IMR-90 (cell line): ENCODE measurements around the gene HYAL1. TPM values are rescaled to one million over a fixed set of nuclear protein-coding genes. Genes with fewer than 3 reads are reported as not detected.
A peak's percentile ranks its signal among the peaks of the same experiment; 100 is the strongest.

Experiments
- ATAC-seq: fragments of 200-7000 bp; cut with Tn5 transposase; 2 replicates; pipeline ENCODE4 v1.9.1; 2020; ENCODE audit warnings: low read depth, mild to moderate bottlenecking, moderate library complexity
- BruUV-seq: library from RNA; stranded (reverse); fragments of 400-500 nt; replicated peaks from 2 replicates; lab custom pipeline; 2021; lab: Mats Ljungman, UMichigan
- CTCF ChIA-PET: fragments of 300-600 bp; formaldehyde crosslinking; extraction: SDS; loops from one replicate; lab custom pipeline; 2021; ENCODE audit warnings: antibody characterized with exemption; lab: Yijun Ruan, JAX
- POLR2A ChIA-PET: fragments of 300-600 bp; sonication (Branson Sonifier 250); formaldehyde crosslinking; loops from one replicate; lab custom pipeline; 2022; ENCODE audit warnings: antibody characterized with exemption; ENCODE audit not compliant: unreplicated experiment; lab: Charles Lee
- DNase-seq: peaks from one replicate; pipeline ENCODE4 v3.0.0; 2013
- H2AFZ ChIP-seq: replicated peaks from 2 replicates; pipeline ENCODE3; 2013; ENCODE audit warnings: low read length, mild to moderate bottlenecking; ENCODE audit not compliant: poor library complexity
- H2AK5ac ChIP-seq: 2 replicates; pipeline ENCODE4 v1.6.1; 2013; ENCODE audit warnings: low read depth, low read length, inconsistent platforms
- H2AK9ac ChIP-seq: replicated peaks from 2 replicates; pipeline ENCODE3; 2013; ENCODE audit warnings: mild to moderate bottlenecking, low read depth, low read length, moderate library complexity; ENCODE audit not compliant: poor library complexity
- H2BK120ac ChIP-seq: 2 replicates; pipeline ENCODE4 v1.6.1; 2013; ENCODE audit warnings: low read depth, low read length, inconsistent platforms
- H2BK15ac ChIP-seq: 3 replicates; pipeline ENCODE4 v1.6.1; 2013; ENCODE audit warnings: low read depth, low read length, inconsistent platforms
- H2BK20ac ChIP-seq: 2 replicates; pipeline ENCODE4 v1.6.1; 2013; ENCODE audit warnings: low read depth, mild to moderate bottlenecking, inconsistent platforms, low read length, moderate library complexity
- H2BK5ac ChIP-seq: 2 replicates; pipeline ENCODE4 v1.6.1; 2013; ENCODE audit warnings: mild to moderate bottlenecking, low read depth, low read length, inconsistent platforms; ENCODE audit not compliant: poor library complexity, severe bottlenecking
- H3K14ac ChIP-seq: replicated peaks from 2 replicates; pipeline ENCODE4 v1.6.1; 2013; ENCODE audit warnings: low read depth, low read length, inconsistent platforms
- H3K18ac ChIP-seq: 2 replicates; pipeline ENCODE4 v1.6.1; 2013; ENCODE audit warnings: low read depth, low read length, control low read depth
- H3K23ac ChIP-seq: 2 replicates; pipeline ENCODE4 v1.6.1; 2013; ENCODE audit warnings: low read depth, low read length, inconsistent platforms
- H3K27ac ChIP-seq: 2 replicates; pipeline ENCODE4 v1.5.1; 2013; ENCODE audit warnings: mild to moderate bottlenecking, control low read depth, low read length; ENCODE audit not compliant: insufficient read depth
- H3K27me3 ChIP-seq: 2 replicates; pipeline ENCODE4 v1.6.1; 2013; ENCODE audit warnings: low read length; ENCODE audit not compliant: control insufficient read depth, insufficient read depth
- H3K36me3 ChIP-seq: 2 replicates; pipeline ENCODE4 v1.6.1; 2013; ENCODE audit warnings: low read length, mixed read lengths; ENCODE audit not compliant: control insufficient read depth, insufficient read depth
- H3K4ac ChIP-seq: 2 replicates; pipeline ENCODE4 v1.6.1; 2013; ENCODE audit warnings: low read depth, low read length, inconsistent platforms
- H3K4me1 ChIP-seq: 2 replicates; pipeline ENCODE4 v1.6.1; 2013; ENCODE audit warnings: low read length, mixed read lengths; ENCODE audit not compliant: control insufficient read depth, insufficient read depth
- H3K4me2 ChIP-seq: 2 replicates; pipeline ENCODE4 v1.6.1; 2013; ENCODE audit warnings: low read depth, mild to moderate bottlenecking, control low read depth, low read length, moderate library complexity
- H3K4me3 ChIP-seq: 2 replicates; pipeline ENCODE4 v1.5.1; 2013; ENCODE audit warnings: low read depth, mild to moderate bottlenecking, control low read depth, low read length, moderate library complexity; ENCODE audit not compliant: insufficient read depth
- H3K56ac ChIP-seq: 2 replicates; pipeline ENCODE4 v1.6.1; 2013; ENCODE audit warnings: low read length, inconsistent platforms; ENCODE audit not compliant: insufficient read depth; ENCODE audit errors: extremely low read depth
- H3K79me1 ChIP-seq, 2 experiments: 2 replicates each; pipeline ENCODE4 v1.6.1; 2013; ENCODE audit warnings: low read length in 2 of 2, inconsistent platforms in 1 of 2, low read depth in 1 of 2
- H3K9ac ChIP-seq: 2 replicates; pipeline ENCODE4 v1.6.1; 2013; ENCODE audit warnings: low read depth, low read length, control low read depth
- H3K9me1 ChIP-seq: 2 replicates; pipeline ENCODE4 v1.6.1; 2013; ENCODE audit warnings: low read length, inconsistent platforms; ENCODE audit not compliant: insufficient read depth
- H3K9me3 ChIP-seq: 2 replicates; pipeline ENCODE4 v1.6.1; 2013; ENCODE audit warnings: low read length; ENCODE audit not compliant: control insufficient read depth, insufficient read depth
- H4K20me1 ChIP-seq: 2 replicates; pipeline ENCODE4 v1.6.1; 2013; ENCODE audit warnings: low read length, inconsistent platforms; ENCODE audit not compliant: insufficient read depth
- H4K5ac ChIP-seq: 2 replicates; pipeline ENCODE4 v1.6.1; 2013; ENCODE audit warnings: mild to moderate bottlenecking, low read depth, low read length, control low read depth
- H4K8ac ChIP-seq, 2 experiments: 2 replicates each; pipeline ENCODE4 v1.6.1; 2013; ENCODE audit warnings: low read depth in 2 of 2, low read length in 2 of 2, control low read depth in 1 of 2, inconsistent platforms in 1 of 2
- H4K91ac ChIP-seq: 2 replicates; pipeline ENCODE4 v1.6.1; 2013; ENCODE audit warnings: low read depth, low read length, inconsistent platforms; ENCODE audit not compliant: insufficient read depth
- CEBPB ChIP-seq: IDR thresholded peaks from 2 replicates; pipeline ENCODE4 v1.6.1; 2012; ENCODE audit warnings: low read depth, low read length, improper control_type of control experiment
- CHD1 ChIP-seq: IDR thresholded peaks from 2 replicates; pipeline ENCODE4 v1.6.1; 2012; ENCODE audit warnings: low read depth, low read length, improper control_type of control experiment
- MAFK ChIP-seq: IDR thresholded peaks from 2 replicates; pipeline ENCODE4 v1.6.1; 2012; ENCODE audit warnings: low read depth, low read length, improper control_type of control experiment
- MAZ ChIP-seq: IDR thresholded peaks from 2 replicates; pipeline ENCODE4 v1.6.1; 2012; ENCODE audit warnings: low read depth, mild to moderate bottlenecking, low read length, improper control_type of control experiment, moderate library complexity, borderline replicate concordance
- MXI1 ChIP-seq: IDR thresholded peaks from 2 replicates; pipeline ENCODE4 v1.6.1; 2012; ENCODE audit warnings: low read depth, mild to moderate bottlenecking, low read length, moderate library complexity, borderline replicate concordance
- NFE2L2 ChIP-seq: fragments of 150-350 bp; IDR thresholded peaks from 2 replicates; pipeline ENCODE4 v1.6.1; 2016; ENCODE audit warnings: low read depth, mild to moderate bottlenecking, low read length
- RAD21 ChIP-seq: IDR thresholded peaks from 2 replicates; pipeline ENCODE4 v1.6.1; 2012; ENCODE audit warnings: low read length, improper control_type of control experiment
- RFX5 ChIP-seq: IDR thresholded peaks from 2 replicates; pipeline ENCODE4 v1.8.0; 2012; ENCODE audit warnings: low read depth, mild to moderate bottlenecking, low read length, moderate library complexity
- SMC3 ChIP-seq: fragments of 150-350 bp; IDR thresholded peaks from 2 replicates; pipeline ENCODE4 v1.6.1; 2016; ENCODE audit warnings: low read depth, mild to moderate bottlenecking, antibody characterized with exemption, low read length, moderate library complexity
- WGBS, 2 experiments: methylation state at CpG; one replicate each; pipeline versions ENCODE4 v1.1.5 to v1.1.7; 2013; ENCODE audit warnings: missing lambda C conversion rate in 2 of 2; ENCODE audit not compliant: insufficient read length in 1 of 2; ENCODE audit errors: extremely low coverage in 2 of 2; 5-methylcytosine and 5-hydroxymethylcytosine counted together
- dilution Hi-C: fragments of 300-500 bp; cut with HindIII; formaldehyde crosslinking; loops from one replicate; pipeline ENCODE4 v1.14.3; 2018; ENCODE audit warnings: low sequenced_read_pairs; ENCODE audit not compliant: unreplicated experiment
- in situ Hi-C: fragments of 300-500 bp; cut with MboI; formaldehyde crosslinking; loops from 3 replicates; pipeline ENCODE4 v1.14.3; 2019; ENCODE audit warnings: low sequenced_read_pairs, inconsistent platforms, mixed read lengths
- intact Hi-C: fragments of 100-400 bp; cut with micrococcal nuclease; formaldehyde crosslinking; loops from 2 replicates; pipeline ENCODE4 v1.10.0; 2022
- polyA plus RNA-seq, 3 experiments: library from polyadenylated mRNA; depleted of rRNA; stranded (reverse); fragments of >200 nt; gene quantifications; 2 replicates each; pipeline ENCODE4 v1.2.3, GENCODE V29; 2012; ENCODE audit warnings: low replicate concordance in 1 of 3
- total RNA-seq: library from RNA; depleted of rRNA; stranded (reverse); fragments of >200 nt; gene quantifications from 2 replicates; pipeline ENCODE4 v1.2.3, GENCODE V29; 2012
- TF ChIP-seq, protein P1 (sequence below): fragments of 150-350 bp; IDR thresholded peaks from 2 replicates; pipeline ENCODE4 v1.6.1; 2017; ENCODE audit warnings: mild to moderate bottlenecking, antibody characterized with exemption, low read length, low read depth
- TF ChIP-seq, protein P2 (sequence below): conservative IDR thresholded peaks from 2 replicates; pipeline ENCODE4 v1.5.1; 2012; ENCODE audit warnings: mild to moderate bottlenecking, low read depth, low read length, improper control_type of control experiment
- TF ChIP-seq, protein P3 (sequence below): fragments of 150-350 bp; IDR thresholded peaks from 2 replicates; pipeline ENCODE4 v1.6.1; 2016; ENCODE audit warnings: low read depth, mild to moderate bottlenecking, low read length, moderate library complexity, borderline replicate concordance

HYAL1 gene
- total and polyA plus RNA-seq, 2 of the 4 experiments (the other 2 are of a cell fraction), result 0.32 to 0.36 TPM

DNA sequence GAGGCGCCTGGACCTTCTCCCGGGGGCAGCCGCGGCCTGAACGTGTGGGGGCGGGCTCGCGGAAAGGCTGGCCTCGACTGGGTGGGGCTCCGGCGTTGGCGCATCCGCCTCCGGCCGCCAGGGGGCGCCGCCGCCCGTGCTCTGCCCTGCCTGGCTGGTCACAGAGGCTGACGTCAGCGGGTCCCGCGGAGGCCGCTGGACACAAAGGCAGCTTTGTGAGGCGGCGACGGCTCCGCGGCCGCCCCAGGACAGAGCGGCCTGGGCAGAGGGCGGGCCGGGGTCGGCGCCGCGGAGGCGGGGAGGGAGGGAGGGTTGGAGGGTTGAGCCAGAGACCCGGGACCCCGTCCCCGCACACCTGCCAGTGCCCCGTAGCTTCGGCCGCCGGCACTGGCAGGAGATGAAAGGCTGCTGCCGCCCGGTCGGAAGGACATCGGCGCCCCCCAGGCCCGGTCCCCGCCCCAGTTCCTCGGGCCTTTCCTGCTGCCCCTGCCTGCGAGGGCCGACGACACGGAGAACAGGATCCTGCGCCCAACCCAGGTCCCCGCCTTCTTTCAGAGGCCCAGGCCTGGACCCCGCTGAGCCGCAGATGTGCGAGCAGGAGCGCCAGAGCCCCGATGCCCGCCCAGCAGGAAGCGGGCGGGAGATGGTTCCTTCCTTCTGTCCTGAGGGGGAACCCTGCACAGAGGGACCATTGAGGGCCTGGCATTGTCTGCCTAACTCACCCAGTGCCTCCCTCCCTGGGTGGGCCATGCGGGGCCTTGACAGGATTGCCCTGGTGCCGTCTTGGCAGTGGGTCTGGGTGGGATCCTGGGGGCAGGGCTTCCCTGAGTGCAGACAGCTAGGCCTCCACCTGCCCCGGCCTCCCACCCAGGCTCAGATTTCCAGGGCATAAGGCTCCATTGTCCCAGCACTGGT lies 43.1 kb downstream of the HYAL1 start:
- peak overlapping the region; percentile 36 for H3K4me3 ChIP-seq
- H3K9me3 ChIP-seq, result no peaks in the 10 kb centered on the region
- H3K27ac ChIP-seq, result peak overlapping the region; percentile 90
- peak overlapping the region; percentile 87 for H2BK5ac ChIP-seq
- intact Hi-C loops (loop anchor here (1.0 to 5.0 kb wide), 2 partner anchors 13 to 62 kb away; partner anchors contain the start of gene HYAL2), in situ Hi-C loops (no loop called here), dilution Hi-C loops (no loop called here)
- H4K20me1 ChIP-seq, result peaks cover 13% of the 10 kb centered on the region; the same call in 1 of the 2 replicates
- H3K4ac ChIP-seq, result peak overlapping the region; percentile 93
- peak overlapping the region; percentile 27; the same call in 1 of the 2 replicates for H2BK20ac ChIP-seq
- peaks cover 13% of the 10 kb centered on the region for H3K9me1 ChIP-seq
- BruUV-seq, result no TSS peak
- peak overlapping the region; percentile 97 for H4K91ac ChIP-seq
- H3K27me3 ChIP-seq, result no peaks in the 10 kb centered on the region
- H4K5ac ChIP-seq, result peak overlapping the region; percentile 97
- H2AK9ac ChIP-seq, result peak overlapping the region; percentile 99
- H3K18ac ChIP-seq, result peak overlapping the region; percentile 76
- peak overlapping the region; percentile 82 for H3K4me2 ChIP-seq
- peak overlapping the region; percentile 97 for H2AK5ac ChIP-seq
- H3K4me1 ChIP-seq, result peaks cover 29% of the 10 kb centered on the region
- H4K8ac ChIP-seq, result peak overlapping the region; percentile 92 to 95
- peak overlapping the region; percentile 95 for H3K14ac ChIP-seq
- peak overlapping the region; percentile 69 for H3K56ac ChIP-seq
- ChIA-PET CTCF (interaction anchor here (1.0 to 1.6 kb wide), 3 partner anchors 10 to 74 kb away, joined by 3 to 7 read pairs (median 4); no protein-coding TSS in a partner anchor), POLR2A (interaction anchor here (0.6 kb wide), 1 partner anchor 45 kb away, joined by 3 read pairs; no protein-coding TSS in a partner anchor)
- H2BK15ac ChIP-seq, result no peak overlapping the region
- peak overlapping the region; percentile 79 for H2BK120ac ChIP-seq
- 1% methylated on average over 44 of the region's 70 CpGs; no CpG with 5 or more reads in 1 of the 2 experiments for whole genome bisulfite sequencing, 2 experiments
- peak overlapping the region; percentile 76 for H3K9ac ChIP-seq
- peaks cover 25% of the 10 kb centered on the region for H3K36me3 ChIP-seq
- ATAC-seq (peak; percentile 71), DNase-seq (peak; percentile 86)
- peaks cover 15 to 64% of the 10 kb centered on the region in 2 experiments for H3K79me1 ChIP-seq
- H3K23ac ChIP-seq, result peak overlapping the region; percentile 97
- peak overlapping the region; percentile 89 for H2AFZ ChIP-seq
- TF ChIP-seq RAD21 (peak; percentile 94), MAZ (peak; percentile 78), RFX5 (no peak), CHD1 (no peak), MXI1 (no peak), MAFK (peak; percentile 37; the same call in 1 of the 2 replicates), SMC3 (peak; percentile 89), CEBPB (no peak), NFE2L2 (no peak)
- TF ChIP-seq, protein P1, sequence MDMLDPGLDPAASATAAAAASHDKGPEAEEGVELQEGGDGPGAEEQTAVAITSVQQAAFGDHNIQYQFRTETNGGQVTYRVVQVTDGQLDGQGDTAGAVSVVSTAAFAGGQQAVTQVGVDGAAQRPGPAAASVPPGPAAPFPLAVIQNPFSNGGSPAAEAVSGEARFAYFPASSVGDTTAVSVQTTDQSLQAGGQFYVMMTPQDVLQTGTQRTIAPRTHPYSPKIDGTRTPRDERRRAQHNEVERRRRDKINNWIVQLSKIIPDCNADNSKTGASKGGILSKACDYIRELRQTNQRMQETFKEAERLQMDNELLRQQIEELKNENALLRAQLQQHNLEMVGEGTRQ, result 0 out of 2 replicates have a peak, but pooled peaks have one; percentile 16
- TF ChIP-seq, protein P2, sequence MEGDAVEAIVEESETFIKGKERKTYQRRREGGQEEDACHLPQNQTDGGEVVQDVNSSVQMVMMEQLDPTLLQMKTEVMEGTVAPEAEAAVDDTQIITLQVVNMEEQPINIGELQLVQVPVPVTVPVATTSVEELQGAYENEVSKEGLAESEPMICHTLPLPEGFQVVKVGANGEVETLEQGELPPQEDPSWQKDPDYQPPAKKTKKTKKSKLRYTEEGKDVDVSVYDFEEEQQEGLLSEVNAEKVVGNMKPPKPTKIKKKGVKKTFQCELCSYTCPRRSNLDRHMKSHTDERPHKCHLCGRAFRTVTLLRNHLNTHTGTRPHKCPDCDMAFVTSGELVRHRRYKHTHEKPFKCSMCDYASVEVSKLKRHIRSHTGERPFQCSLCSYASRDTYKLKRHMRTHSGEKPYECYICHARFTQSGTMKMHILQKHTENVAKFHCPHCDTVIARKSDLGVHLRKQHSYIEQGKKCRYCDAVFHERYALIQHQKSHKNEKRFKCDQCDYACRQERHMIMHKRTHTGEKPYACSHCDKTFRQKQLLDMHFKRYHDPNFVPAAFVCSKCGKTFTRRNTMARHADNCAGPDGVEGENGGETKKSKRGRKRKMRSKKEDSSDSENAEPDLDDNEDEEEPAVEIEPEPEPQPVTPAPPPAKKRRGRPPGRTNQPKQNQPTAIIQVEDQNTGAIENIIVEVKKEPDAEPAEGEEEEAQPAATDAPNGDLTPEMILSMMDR, result peak; percentile 99
- TF ChIP-seq, protein P3, sequence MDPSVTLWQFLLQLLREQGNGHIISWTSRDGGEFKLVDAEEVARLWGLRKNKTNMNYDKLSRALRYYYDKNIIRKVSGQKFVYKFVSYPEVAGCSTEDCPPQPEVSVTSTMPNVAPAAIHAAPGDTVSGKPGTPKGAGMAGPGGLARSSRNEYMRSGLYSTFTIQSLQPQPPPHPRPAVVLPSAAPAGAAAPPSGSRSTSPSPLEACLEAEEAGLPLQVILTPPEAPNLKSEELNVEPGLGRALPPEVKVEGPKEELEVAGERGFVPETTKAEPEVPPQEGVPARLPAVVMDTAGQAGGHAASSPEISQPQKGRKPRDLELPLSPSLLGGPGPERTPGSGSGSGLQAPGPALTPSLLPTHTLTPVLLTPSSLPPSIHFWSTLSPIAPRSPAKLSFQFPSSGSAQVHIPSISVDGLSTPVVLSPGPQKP, result no peak
